BE2C (cell line): ENCODE measurements around the gene CMIP.

ENCODE experiments used
- DNase-seq: peaks from one replicate; pipeline ENCODE4 v3.0.0-alpha.2; 2020
- H3K27me3 ChIP-seq: fragments of 250-450 bp; sonication (Bioruptor Pico); 2 replicates; pipeline ENCODE4 v1.5.1; 2020; ENCODE audit warnings: mild to moderate bottlenecking
- H3K36me3 ChIP-seq: fragments of 250-450 bp; sonication (Bioruptor Pico); 2 replicates; pipeline ENCODE4 v1.5.1; 2020; ENCODE audit warnings: mild to moderate bottlenecking
- H3K4me1 ChIP-seq: fragments of 250-450 bp; sonication (Bioruptor Pico); 2 replicates; pipeline ENCODE4 v1.5.1; 2020
- H3K4me3 ChIP-seq: 2 replicates; pipeline ENCODE4 v1.5.1; 2011; ENCODE audit warnings: low read depth, low read length
- H3K9me3 ChIP-seq: fragments of 250-450 bp; sonication (Bioruptor Pico); 2 replicates; pipeline ENCODE4 v1.5.1; 2020
- TF ChIP-seq, protein P1 (sequence below): IDR thresholded peaks from 2 replicates; pipeline ENCODE4 v1.5.1; 2012; ENCODE audit warnings: mild to moderate bottlenecking, low read depth, low read length

Gene CMIP

DNA sequence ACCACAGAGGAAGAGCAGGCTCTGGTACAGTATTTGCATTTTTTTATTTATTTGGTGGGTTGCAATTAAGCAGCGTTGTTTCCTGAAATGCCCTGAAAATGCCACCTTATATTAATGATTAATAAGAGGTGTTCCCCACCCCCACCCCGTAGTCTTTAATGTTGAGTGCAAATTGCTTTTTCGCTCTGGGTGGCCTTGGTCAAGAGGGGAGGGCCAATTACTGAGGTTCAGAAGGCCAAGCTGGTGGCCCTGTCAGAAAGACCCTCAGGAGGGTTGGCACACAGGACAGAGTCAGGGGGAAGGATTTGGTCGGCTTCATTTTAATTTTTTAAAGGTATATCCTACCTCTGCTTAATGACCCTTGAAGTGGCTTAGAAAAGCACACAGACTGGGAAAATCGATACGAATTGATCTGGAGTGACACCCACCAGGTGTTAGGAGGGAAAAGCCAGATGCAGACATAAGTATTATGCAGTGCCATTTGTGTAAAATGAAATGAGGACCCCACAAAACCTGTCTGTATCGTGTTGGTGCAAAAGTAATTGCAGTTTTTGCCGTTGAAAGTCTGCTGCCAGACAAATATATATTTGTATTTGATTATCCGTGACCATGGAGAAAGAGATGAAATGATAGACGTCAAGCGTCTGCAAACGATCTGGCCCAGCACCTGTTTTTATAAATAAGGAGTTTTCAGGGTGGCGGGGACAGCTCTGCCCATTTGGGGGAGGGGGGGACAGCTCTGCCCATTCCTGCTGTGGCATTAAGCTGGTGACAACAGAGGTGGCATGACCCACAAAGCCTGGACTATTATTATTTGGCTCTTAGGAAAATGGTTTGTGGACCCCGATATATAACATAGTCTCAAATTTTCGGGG is 190.7 kb downstream of the CMIP start:
- H3K27me3 ChIP-seq = no peaks in the 10 kb centered on the region
- H3K36me3 ChIP-seq = no peaks in the 10 kb centered on the region
- no peak overlapping the region for H3K4me3 ChIP-seq
- peaks cover 6% of the 10 kb centered on the region for H3K4me1 ChIP-seq
- TF ChIP-seq, protein P1, sequence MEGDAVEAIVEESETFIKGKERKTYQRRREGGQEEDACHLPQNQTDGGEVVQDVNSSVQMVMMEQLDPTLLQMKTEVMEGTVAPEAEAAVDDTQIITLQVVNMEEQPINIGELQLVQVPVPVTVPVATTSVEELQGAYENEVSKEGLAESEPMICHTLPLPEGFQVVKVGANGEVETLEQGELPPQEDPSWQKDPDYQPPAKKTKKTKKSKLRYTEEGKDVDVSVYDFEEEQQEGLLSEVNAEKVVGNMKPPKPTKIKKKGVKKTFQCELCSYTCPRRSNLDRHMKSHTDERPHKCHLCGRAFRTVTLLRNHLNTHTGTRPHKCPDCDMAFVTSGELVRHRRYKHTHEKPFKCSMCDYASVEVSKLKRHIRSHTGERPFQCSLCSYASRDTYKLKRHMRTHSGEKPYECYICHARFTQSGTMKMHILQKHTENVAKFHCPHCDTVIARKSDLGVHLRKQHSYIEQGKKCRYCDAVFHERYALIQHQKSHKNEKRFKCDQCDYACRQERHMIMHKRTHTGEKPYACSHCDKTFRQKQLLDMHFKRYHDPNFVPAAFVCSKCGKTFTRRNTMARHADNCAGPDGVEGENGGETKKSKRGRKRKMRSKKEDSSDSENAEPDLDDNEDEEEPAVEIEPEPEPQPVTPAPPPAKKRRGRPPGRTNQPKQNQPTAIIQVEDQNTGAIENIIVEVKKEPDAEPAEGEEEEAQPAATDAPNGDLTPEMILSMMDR = no peak
- no peaks in the 10 kb centered on the region for H3K9me3 ChIP-seq
- DNase-seq = no peak

DNA sequence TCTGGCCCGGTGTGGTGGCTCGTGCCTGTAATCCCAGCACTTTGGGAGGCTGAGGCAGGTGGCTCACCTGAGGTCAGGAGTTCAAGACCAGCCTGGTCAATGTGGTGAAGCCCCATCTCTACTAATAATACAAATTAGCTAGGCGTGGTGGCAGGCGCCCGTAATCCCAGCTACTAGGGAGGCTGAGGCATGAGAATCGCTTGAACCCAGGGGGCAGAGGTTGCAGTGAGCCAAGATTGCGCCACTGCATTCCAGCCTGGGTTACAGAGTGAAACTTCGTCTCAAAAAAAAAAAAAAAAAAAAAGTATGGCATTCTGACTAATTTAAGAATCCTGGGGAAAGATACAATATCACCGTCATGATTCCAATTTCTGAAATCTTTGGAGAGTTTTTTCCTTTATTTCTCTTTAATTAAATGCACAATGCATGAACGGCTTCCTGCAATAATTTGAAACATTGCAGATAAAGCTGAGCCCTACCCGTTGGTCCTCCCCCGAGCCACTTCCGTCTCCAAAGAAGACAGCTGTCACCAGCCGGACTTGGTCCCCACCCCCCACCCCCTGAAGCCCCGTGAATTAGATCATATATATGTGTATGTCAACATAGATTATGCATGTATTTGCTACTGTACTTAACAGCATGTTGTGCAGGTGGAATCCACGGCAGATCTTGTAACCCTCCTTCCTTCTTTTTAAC is 191.8 kb downstream of the CMIP start:
- Histone ChIP-seq H3K27me3 (no peaks in the 10 kb centered on the region), H3K36me3 (no peaks in the 10 kb centered on the region), H3K4me3 (no peak overlapping the region), H3K9me3 (no peaks in the 10 kb centered on the region), H3K4me1 (peaks cover 11% of the 10 kb centered on the region)
- no peak for DNase-seq
- TF ChIP-seq, protein P1 = no peak

DNA sequence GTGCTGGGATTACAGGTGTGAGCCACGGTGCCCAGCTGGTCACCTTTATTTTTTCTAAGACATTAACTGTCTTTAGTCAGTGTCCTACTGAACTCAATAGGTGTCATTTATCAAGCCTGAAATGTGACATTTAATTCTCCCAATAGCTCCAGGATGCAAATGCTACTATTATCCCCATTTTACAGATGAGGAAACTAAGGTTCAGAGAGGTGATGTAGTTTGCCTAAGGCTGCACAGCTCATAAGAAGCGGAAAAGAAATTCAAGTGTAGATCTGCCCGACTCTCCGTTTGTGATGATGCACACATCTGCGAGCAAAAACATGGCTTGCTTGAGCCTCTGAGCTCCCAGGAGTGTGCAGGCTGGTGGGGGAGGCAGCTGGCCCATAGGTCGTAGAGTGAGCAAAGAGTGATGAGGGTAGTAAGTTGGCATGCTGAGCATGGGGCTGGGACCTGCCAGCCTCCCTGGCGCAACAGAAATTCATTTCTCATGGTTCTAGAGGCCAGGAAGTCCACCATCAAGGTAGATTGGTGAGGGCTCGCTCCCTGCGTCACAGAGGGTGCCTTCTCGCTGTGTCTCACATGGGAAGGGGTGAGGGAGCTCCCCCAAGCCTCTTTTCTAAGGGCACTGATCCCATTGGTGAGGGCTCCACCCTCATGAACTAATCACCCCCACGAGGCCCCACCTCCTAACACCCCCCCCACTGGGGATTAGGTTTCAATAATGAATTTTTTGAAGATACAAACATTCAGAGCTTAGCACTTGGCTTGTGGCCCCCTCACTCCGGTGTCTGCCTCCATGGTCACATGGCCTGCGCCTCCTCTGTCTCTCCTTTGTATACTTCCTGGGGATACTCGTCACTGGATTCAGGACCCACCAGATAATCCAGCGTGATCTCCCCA is 193.0 kb downstream of the CMIP start:
- Histone ChIP-seq H3K27me3 (no peaks in the 10 kb centered on the region), H3K36me3 (no peaks in the 10 kb centered on the region), H3K4me1 (peaks cover 11% of the 10 kb centered on the region), H3K4me3 (no peak overlapping the region), H3K9me3 (no peaks in the 10 kb centered on the region)
- TF ChIP-seq, protein P1 = no peak
- DNase-seq = no peak

DNA sequence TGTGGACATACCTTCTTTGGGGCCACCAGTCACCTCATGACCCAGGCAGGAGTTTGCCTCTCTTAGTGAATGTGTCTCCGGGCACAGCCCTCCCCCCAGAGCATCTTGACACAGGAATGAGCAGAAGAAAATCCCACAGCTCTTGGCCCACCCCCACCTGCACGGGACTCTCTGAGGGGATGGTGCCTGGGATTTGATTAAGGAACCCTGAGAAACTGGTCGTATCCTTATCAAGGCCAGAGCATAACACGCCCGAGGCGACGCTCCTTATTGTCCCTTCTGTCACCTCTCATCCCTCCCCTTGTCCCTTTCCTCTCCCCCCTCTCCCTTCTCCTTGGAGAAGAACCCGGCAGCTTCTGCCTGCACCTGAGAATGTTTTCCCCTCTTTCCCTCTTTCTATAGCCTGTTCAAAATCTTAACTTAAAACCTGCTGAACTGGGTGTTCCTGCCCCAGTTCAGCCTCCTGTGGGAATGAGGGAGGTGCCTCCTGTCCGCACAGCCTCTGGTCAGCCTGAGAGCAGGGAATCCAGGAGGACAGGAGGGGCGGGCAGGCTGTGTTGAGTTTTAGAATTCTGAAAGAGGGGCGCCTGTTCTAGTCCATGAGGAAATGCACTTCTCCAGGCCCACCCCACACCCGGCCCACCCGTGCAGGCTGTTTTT is 193.8 kb downstream of the CMIP start:
- no peaks in the 10 kb centered on the region for H3K27me3 ChIP-seq
- H3K4me3 ChIP-seq = no peak overlapping the region
- H3K36me3 ChIP-seq = no peaks in the 10 kb centered on the region
- TF ChIP-seq, protein P1 = no peak
- no peaks in the 10 kb centered on the region for H3K9me3 ChIP-seq
- no peak for DNase-seq
- peaks cover 11% of the 10 kb centered on the region for H3K4me1 ChIP-seq

- Histone ChIP-seq H3K4me3 (no peak overlapping the region), H3K9me3 (no peaks in the 10 kb centered on the region), H3K27me3 (no peaks in the 10 kb centered on the region), H3K36me3 (no peaks in the 10 kb centered on the region), H3K4me1 (peaks cover 11% of the 10 kb centered on the region)
- DNase-seq = no peak
- TF ChIP-seq, protein P1 = no peak
These were observed 194.7 kb downstream of the CMIP start for GRCh38 chr16:81639348-81639747.
